CD14-positive monocyte (primary cell): ENCODE results near the gene TMEM164. TPM values are rescaled to one million over a fixed set of nuclear protein-coding genes. Genes with fewer than 3 reads are reported as not detected.

Experiments
- DNase-seq, 3 donors: peaks; one replicate each; pipeline ENCODE4 v3.0.0-alpha.2; 2011 to 2022
- H2AFZ ChIP-seq: 2 replicates; pipeline ENCODE4 v1.6.0; 2012; ENCODE audit warnings: mild to moderate bottlenecking, low read depth, low read length, inconsistent platforms; ENCODE audit not compliant: insufficient read depth, poor library complexity, severe bottlenecking
- H3K27ac ChIP-seq, 2 donors: 1 replicate in 1 of 2; 2 replicates in 1 of 2; pipeline ENCODE4 v1.5.1; 2012 to 2013; ENCODE audit warnings: low read length in 2 of 2, control low read depth in 1 of 2, inconsistent platforms in 1 of 2, low read depth in 1 of 2, mild to moderate bottlenecking in 1 of 2
- H3K27me3 ChIP-seq, 2 donors: one replicate each; pipeline versions ENCODE4 v1.6.0 to v1.6.1; 2011 to 2013; ENCODE audit warnings: low read length in 2 of 2; ENCODE audit not compliant: control insufficient read depth in 2 of 2, insufficient read depth in 2 of 2
- H3K36me3 ChIP-seq, 2 donors: replicated peaks in 1 of 2; 1 replicate in 1 of 2; 2 replicates in 1 of 2; pipeline versions ENCODE4 v1.5.1 to v1.6.1; 2012 to 2013; ENCODE audit warnings: low read length in 2 of 2, control low read depth in 1 of 2, inconsistent platforms in 1 of 2, mild to moderate bottlenecking in 1 of 2; ENCODE audit not compliant: insufficient read depth in 2 of 2, control insufficient read depth in 1 of 2
- H3K4me1 ChIP-seq, 2 donors: 1 replicate in 1 of 2; 2 replicates in 1 of 2; pipeline versions ENCODE4 v1.5.1 to v1.6.1; 2012 to 2013; ENCODE audit warnings: low read length in 2 of 2, control low read depth in 1 of 2, inconsistent platforms in 1 of 2, mild to moderate bottlenecking in 1 of 2, moderate library complexity in 1 of 2; ENCODE audit not compliant: insufficient read depth in 2 of 2, control insufficient read depth in 1 of 2
- H3K4me2 ChIP-seq: replicated peaks from 2 replicates; pipeline ENCODE3; 2012; ENCODE audit warnings: low read length, moderate library complexity, mild to moderate bottlenecking; ENCODE audit not compliant: poor library complexity, severe bottlenecking; ENCODE audit errors: extremely low read depth
- H3K4me3 ChIP-seq, 3 experiments: fragments of 200-600 bp in 1 of 3; sonication (generic) in 1 of 3; replicated peaks in 1 of 3; 1 replicate in 2 of 3; 2 replicates in 1 of 3; pipeline ENCODE4 v1.5.1; 2011 to 2013; ENCODE audit warnings: low read length in 3 of 3, mild to moderate bottlenecking in 3 of 3, control low read depth in 2 of 3, low read depth in 2 of 3, inconsistent platforms in 1 of 3, moderate library complexity in 1 of 3
- H3K79me2 ChIP-seq: 2 replicates; pipeline ENCODE4 v1.6.0; 2012; ENCODE audit warnings: mild to moderate bottlenecking, control low read depth, inconsistent platforms, low read length, moderate library complexity; ENCODE audit not compliant: insufficient read depth
- H3K9ac ChIP-seq: 2 replicates; pipeline ENCODE4 v1.6.0; 2017; ENCODE audit warnings: low read length, mild to moderate bottlenecking; ENCODE audit not compliant: insufficient read depth, poor library complexity, severe bottlenecking
- H3K9me3 ChIP-seq, 2 donors: replicated peaks in 1 of 2; 1 replicate in 1 of 2; 2 replicates in 1 of 2; pipeline versions ENCODE4 v1.5.1 to v1.6.1; 2012 to 2013; ENCODE audit warnings: low read length in 2 of 2, control low read depth in 1 of 2; ENCODE audit not compliant: control insufficient read depth in 1 of 2, insufficient read depth in 1 of 2
- H4K20me1 ChIP-seq: 2 replicates; pipeline ENCODE4 v1.6.0; 2012; ENCODE audit warnings: mild to moderate bottlenecking, low read length, control low read depth, moderate library complexity; ENCODE audit not compliant: insufficient read depth
- H3K27ac Mint-ChIP-seq, 7 donors: one replicate each; pipeline ENCODE4 v1.8.0; 2020; ENCODE audit warnings: mild to moderate bottlenecking in 7 of 7, mixed read lengths in 7 of 7, moderate library complexity in 6 of 7, inconsistent platforms in 2 of 7
- H3K27me3 Mint-ChIP-seq, 3 donors: one replicate each; pipeline ENCODE4 v1.8.0; 2021 to 2022; ENCODE audit warnings: low read depth in 3 of 3, mild to moderate bottlenecking in 3 of 3, mixed read lengths in 3 of 3, moderate library complexity in 3 of 3, inconsistent platforms in 1 of 3
- H3K36me3 Mint-ChIP-seq, 2 donors: one replicate each; pipeline ENCODE4 v1.8.0; 2020; ENCODE audit warnings: mixed read lengths in 2 of 2, inconsistent platforms in 1 of 2, mild to moderate bottlenecking in 1 of 2
- H3K4me1 Mint-ChIP-seq: one replicate; pipeline ENCODE4 v1.8.0; 2020; ENCODE audit warnings: mild to moderate bottlenecking, mixed read lengths
- H3K4me3 Mint-ChIP-seq, 2 donors: one replicate each; pipeline ENCODE4 v1.8.0; 2020; ENCODE audit warnings: mild to moderate bottlenecking in 2 of 2, mixed read lengths in 2 of 2, moderate library complexity in 1 of 2
- H3K9me3 Mint-ChIP-seq, 7 donors: one replicate each; pipeline ENCODE4 v1.8.0; 2020 to 2022; ENCODE audit warnings: mixed read lengths in 7 of 7, mild to moderate bottlenecking in 6 of 7, moderate library complexity in 6 of 7, inconsistent platforms in 2 of 7
- CTCF ChIP-seq: fragments of 200-600 bp; IDR thresholded peaks from one replicate; pipeline ENCODE4 v1.8.0; 2022; ENCODE audit warnings: antibody characterized with exemption, mild to moderate bottlenecking
- WGBS: methylation state at CpG from one replicate; pipeline ENCODE4 v1.1.5; 2013; ENCODE audit warnings: missing lambda C conversion rate; ENCODE audit not compliant: insufficient coverage; 5-methylcytosine and 5-hydroxymethylcytosine counted together
- intact Hi-C, 2 donors: fragments of 100-400 bp; cut with micrococcal nuclease; formaldehyde crosslinking; loops; one replicate each; pipeline versions ENCODE4 v1.15.0 to v1.15.1; 2023
- polyA plus RNA-seq, 3 donors: library from polyadenylated mRNA; depleted of rRNA in 1 of 3; unstranded in 2 of 3; stranded (reverse) in 1 of 3; fragments of 300-500 nt in 2 of 3; fragments of >200 nt in 1 of 3; fragmentation: Illumina TruSeq in 2 of 3; gene quantifications; 1 replicate in 2 of 3; 2 replicates in 1 of 3; pipeline ENCODE4 v1.2.3, GENCODE V29; 2012 to 2021

TMEM164 gene
- polyA plus RNA-seq, 3 donors = 5.3 to 39.5 (median 7.3) TPM

GRCh38 chrX:110118530-110118929, 115.6 kb downstream of the TMEM164 start:
- H3K4me3 ChIP-seq = no peak overlapping the region

GRCh38 chrX:110119480-110119879, 116.6 kb downstream of the TMEM164 start:
- no CpG with 5 or more reads among the region's 2 CpGs for WGBS
- Mint-ChIP-seq H3K4me3 (no peak overlapping the region), H3K27ac (no peak overlapping the region), H3K27me3 (no peaks in the 10 kb centered on the region), H3K36me3 (peaks cover 13 to 17% of the 10 kb centered on the region in 2 donors), H3K4me1 (peaks cover 26% of the 10 kb centered on the region), H3K9me3 (peaks cover 0 to 2% (median 0%) of the 10 kb centered on the region in 7 donors)
- peak overlapping the region in 1 of 2 donors; percentile 21 for H3K27ac ChIP-seq
- H3K4me2 ChIP-seq = no peak overlapping the region
- no peak overlapping the region for H2AFZ ChIP-seq
- no peak for DNase-seq
- H4K20me1 ChIP-seq = peaks cover 6% of the 10 kb centered on the region
- H3K9ac ChIP-seq = no peak overlapping the region
- H3K9me3 ChIP-seq = no peaks in the 10 kb centered on the region
- H3K36me3 ChIP-seq = peaks cover 0 to 8% of the 10 kb centered on the region in 2 donors
- intact Hi-C loops = no loop called here
- H3K27me3 ChIP-seq = no peaks in the 10 kb centered on the region
- H3K4me3 ChIP-seq = no peak overlapping the region
- TF ChIP-seq CTCF = no peak
- H3K79me2 ChIP-seq = no peaks in the 10 kb centered on the region
- H3K4me1 ChIP-seq = no peaks in the 10 kb centered on the region

More at GRCh38 chrX:110118530-110118929, 115.6 kb downstream of the TMEM164 start:
- H3K79me2 ChIP-seq = no peaks in the 10 kb centered on the region
- no peaks in the 10 kb centered on the region for H3K4me1 ChIP-seq
- Mint-ChIP-seq H3K4me3 (no peak overlapping the region), H3K27me3 (no peaks in the 10 kb centered on the region), H3K36me3 (peaks cover 17 to 18% of the 10 kb centered on the region in 2 donors), H3K9me3 (no peaks in the 10 kb centered on the region), H3K4me1 (peaks cover 22% of the 10 kb centered on the region), H3K27ac (no peak overlapping the region)
- H3K27me3 ChIP-seq = no peaks in the 10 kb centered on the region
- no peak for TF ChIP-seq CTCF
- no peak overlapping the region for H2AFZ ChIP-seq
- no peak overlapping the region for H3K4me2 ChIP-seq
- no peak overlapping the region for H3K27ac ChIP-seq
- no peaks in the 10 kb centered on the region for H3K9me3 ChIP-seq
- WGBS = no CpG with 5 or more reads among the region's 4 CpGs
- DNase-seq = no peak
- no peak overlapping the region for H3K9ac ChIP-seq
- intact Hi-C loops = no loop called here
- H4K20me1 ChIP-seq = peaks cover 3% of the 10 kb centered on the region
- peaks cover 0 to 16% of the 10 kb centered on the region in 2 donors for H3K36me3 ChIP-seq
